NCI-H510A treated with DMSO at 0.1 percent for 48 hours (cell line): Measurements from ENCODE around the gene GMIP.
"Not testable (repeated sequence)": the region's sequence is repeated elsewhere in the genome, so short reads cannot be mapped to it uniquely, and the experiment has no call there.

Experiments
- DNase-seq: peaks from one replicate; lab custom pipeline; 2025; lab: John Stamatoyannopoulos, UW

The GMIP gene

GRCh38 chr19:19606686-19607085 is 36.8 kb downstream of the GMIP start:
- DNase-seq, result not testable (repeated sequence)

GRCh38 chr19:19606021-19606420 is 37.4 kb downstream of the GMIP start:
- no peak for DNase-seq

- DNase-seq, result no peak
Measured at GRCh38 chr19:19602713-19603324, 40.6 kb downstream of the GMIP start.

GRCh38 chr19:19602136-19602712 is 41.2 kb downstream of the GMIP start:
- no peak for DNase-seq

- no peak for DNase-seq
Measured at GRCh38 chr19:19600793-19601330, 42.6 kb downstream of the GMIP start.

GRCh38 chr19:19598728-19599451 is 44.6 kb downstream of the GMIP start:
- DNase-seq, result not testable (repeated sequence)

- DNase-seq, result no peak
Measured at GRCh38 chr19:19597809-19598306, 45.6 kb downstream of the GMIP start.

- DNase-seq, result no peak
Measured at GRCh38 chr19:19595171-19595701, 48.2 kb downstream of the GMIP start.

GRCh38 chr19:19594381-19594780 is 49.1 kb downstream of the GMIP start:
- no peak for DNase-seq

GRCh38 chr19:19592690-19593089 is 50.8 kb downstream of the GMIP start:
- DNase-seq, result no peak

- no peak for DNase-seq
Measured at GRCh38 chr19:19591133-19591825, 52.2 kb downstream of the GMIP start.

GRCh38 chr19:19588546-19588945 is 54.9 kb downstream of the GMIP start:
- no peak for DNase-seq

GRCh38 chr19:19587771-19588170 is 55.7 kb downstream of the GMIP start:
- DNase-seq, result no peak

GRCh38 chr19:19584356-19584755 is 59.1 kb downstream of the GMIP start:
- no peak for DNase-seq

- DNase-seq, result no peak
Measured at GRCh38 chr19:19582471-19582870, 61.0 kb downstream of the GMIP start.

- no peak for DNase-seq
Measured at GRCh38 chr19:19581391-19581790, 62.1 kb downstream of the GMIP start.

- DNase-seq, result no peak
Measured at GRCh38 chr19:19580418-19580817, 63.0 kb downstream of the GMIP start.

- DNase-seq, result no peak
Measured at GRCh38 chr19:19579533-19580361, 63.7 kb downstream of the GMIP start.
